Uterus (tissue), 2 donors: Measurements from ENCODE around the gene STATH.

Source experiments
- POLR2A ChIP-seq, 2 donors: fragments of 450-650 bp; IDR thresholded peaks; one replicate each; pipeline ENCODE4 v1.6.1; 2016; ENCODE audit warnings: antibody characterized with exemption in 2 of 2, mild to moderate bottlenecking in 1 of 2, moderate library complexity in 1 of 2
- TF ChIP-seq, protein P1 (sequence below), 4 experiments: fragments of 200-600 bp in 2 of 4; fragments of 450-650 bp in 2 of 4; sonication (generic) in 2 of 4; IDR thresholded peaks; one replicate each; pipeline ENCODE4 v1.5.1; 2016 to 2019; ENCODE audit warnings: antibody characterized with exemption in 4 of 4, mild to moderate bottlenecking in 2 of 4, moderate library complexity in 1 of 4

- TF ChIP-seq, protein P1, sequence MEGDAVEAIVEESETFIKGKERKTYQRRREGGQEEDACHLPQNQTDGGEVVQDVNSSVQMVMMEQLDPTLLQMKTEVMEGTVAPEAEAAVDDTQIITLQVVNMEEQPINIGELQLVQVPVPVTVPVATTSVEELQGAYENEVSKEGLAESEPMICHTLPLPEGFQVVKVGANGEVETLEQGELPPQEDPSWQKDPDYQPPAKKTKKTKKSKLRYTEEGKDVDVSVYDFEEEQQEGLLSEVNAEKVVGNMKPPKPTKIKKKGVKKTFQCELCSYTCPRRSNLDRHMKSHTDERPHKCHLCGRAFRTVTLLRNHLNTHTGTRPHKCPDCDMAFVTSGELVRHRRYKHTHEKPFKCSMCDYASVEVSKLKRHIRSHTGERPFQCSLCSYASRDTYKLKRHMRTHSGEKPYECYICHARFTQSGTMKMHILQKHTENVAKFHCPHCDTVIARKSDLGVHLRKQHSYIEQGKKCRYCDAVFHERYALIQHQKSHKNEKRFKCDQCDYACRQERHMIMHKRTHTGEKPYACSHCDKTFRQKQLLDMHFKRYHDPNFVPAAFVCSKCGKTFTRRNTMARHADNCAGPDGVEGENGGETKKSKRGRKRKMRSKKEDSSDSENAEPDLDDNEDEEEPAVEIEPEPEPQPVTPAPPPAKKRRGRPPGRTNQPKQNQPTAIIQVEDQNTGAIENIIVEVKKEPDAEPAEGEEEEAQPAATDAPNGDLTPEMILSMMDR (IDR thresholded peaks at IDR 0.05), result no peak
- TF ChIP-seq POLR2A (IDR thresholded peaks at IDR 0.05), result no peak
These were observed 6.7 kb downstream of the STATH start for GRCh38 chr4:70002507-70002906.
